Hematopoietic multipotent progenitor cell treated with erythropoietin and hydrocortisone succinate and interleukin-3 and kit ligand, for 15 days (in vitro differentiated cells): ENCODE results near the gene SMYD4.
"Not testable (repeated sequence)": the region's sequence is repeated elsewhere in the genome, so short reads cannot be mapped to it uniquely, and the experiment has no call there.

Experiments used
- DNase-seq: peaks from one replicate; pipeline ENCODE4 v3.0.0-alpha.2; 2015; ENCODE audit warnings: low spot score

SMYD4 gene

GRCh38 chr17:1830288-1830687 lies 586 bp upstream of the SMYD4 start:
- peak; percentile 35 for DNase-seq

GRCh38 chr17:1829216-1829591 lies 498 bp downstream of the SMYD4 start:
- DNase-seq: no peak

GRCh38 chr17:1820528-1821252 lies 9.0 kb downstream of the SMYD4 start:
- DNase-seq: no peak

- no peak for DNase-seq
Measured at GRCh38 chr17:1813088-1813487, 16.6 kb downstream of the SMYD4 start.

- DNase-seq: no peak
Measured at GRCh38 chr17:1810450-1811103, 19.1 kb downstream of the SMYD4 start.

GRCh38 chr17:1809815-1810214 lies 19.9 kb downstream of the SMYD4 start:
- not testable (repeated sequence) for DNase-seq

DNA sequence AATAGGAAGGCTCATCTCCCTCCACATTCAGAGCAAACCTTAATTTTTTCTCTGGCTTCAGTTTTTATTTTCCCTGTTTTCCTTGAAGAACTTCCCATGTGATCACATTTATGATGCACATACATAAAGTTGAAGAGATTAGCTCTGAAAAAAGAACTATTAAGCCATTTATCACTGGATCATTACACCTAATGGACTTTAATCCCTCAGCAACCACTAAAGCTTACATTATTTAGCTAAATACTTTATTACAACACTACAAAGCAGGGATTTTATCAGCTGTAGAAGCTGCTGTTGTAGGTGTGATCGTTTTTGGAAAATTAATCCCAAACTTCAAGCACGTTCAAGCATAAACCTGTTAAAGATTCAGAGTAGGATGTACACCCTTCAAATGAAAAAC lies 21.1 kb downstream of the SMYD4 start:
- no peak for DNase-seq

DNA sequence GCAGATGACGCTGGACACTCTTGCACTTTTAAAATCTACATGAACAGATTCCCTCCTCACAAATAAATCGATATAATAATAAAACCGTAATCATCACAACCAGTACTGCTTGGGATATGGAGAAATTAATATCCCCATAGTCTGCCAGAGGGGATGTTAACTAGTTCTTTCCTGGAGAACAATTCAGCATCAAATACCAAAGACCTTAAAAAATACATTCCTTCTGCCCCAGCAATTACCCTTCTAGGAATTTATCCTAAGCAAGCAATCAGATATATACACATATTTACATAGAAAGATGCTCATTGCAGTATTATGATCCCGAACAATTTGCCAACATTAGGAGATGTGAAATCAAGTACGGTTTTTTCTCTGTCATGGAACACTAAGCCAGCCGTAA lies 21.8 kb downstream of the SMYD4 start:
- DNase-seq: no peak

GRCh38 chr17:1803280-1803679 lies 26.4 kb downstream of the SMYD4 start:
- DNase-seq: no peak

GRCh38 chr17:1802429-1802828 lies 27.3 kb downstream of the SMYD4 start:
- no peak for DNase-seq

DNA sequence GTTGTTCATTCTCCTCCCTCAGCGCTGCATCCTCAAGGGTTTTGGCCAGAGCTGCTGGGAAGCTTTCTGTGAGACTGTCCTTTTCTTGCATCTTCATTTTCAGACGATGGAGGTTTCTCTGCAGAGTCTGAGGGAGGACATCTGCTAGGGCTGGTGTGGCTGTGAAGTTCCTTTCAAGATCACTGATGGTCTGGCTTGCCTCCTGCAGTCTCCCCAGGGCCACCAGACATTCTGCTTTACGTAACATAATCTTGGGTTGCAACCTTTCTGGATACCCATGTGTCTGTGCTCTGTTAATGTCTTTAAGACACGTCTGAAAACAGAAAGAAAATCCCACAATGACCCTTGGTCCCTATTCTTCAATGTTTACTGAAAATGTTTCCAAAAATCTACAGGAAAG lies 29.0 kb downstream of the SMYD4 start:
- DNase-seq: no peak

DNA sequence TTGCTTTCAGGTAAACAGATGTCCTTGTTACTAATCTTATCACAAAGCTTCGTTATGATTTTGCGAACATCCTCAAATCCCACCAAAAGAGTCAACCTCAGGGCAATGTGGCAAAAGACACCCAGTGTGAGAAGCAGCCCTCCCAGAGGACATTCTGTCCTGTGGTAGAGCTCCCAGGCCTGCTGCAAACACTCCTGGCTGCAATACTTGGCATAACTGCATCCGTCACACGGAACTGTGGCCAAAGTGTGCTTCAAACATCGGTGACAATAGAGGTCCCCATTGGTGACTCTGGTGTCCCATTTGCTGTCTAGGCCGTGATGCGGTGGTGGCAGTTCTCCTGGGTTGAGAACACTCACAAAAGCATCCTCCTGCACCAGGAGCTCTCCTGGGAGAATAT lies 29.5 kb downstream of the SMYD4 start:
- no peak for DNase-seq

- DNase-seq: not testable (repeated sequence)
Measured at GRCh38 chr17:1797846-1798245, 31.9 kb downstream of the SMYD4 start.

DNA sequence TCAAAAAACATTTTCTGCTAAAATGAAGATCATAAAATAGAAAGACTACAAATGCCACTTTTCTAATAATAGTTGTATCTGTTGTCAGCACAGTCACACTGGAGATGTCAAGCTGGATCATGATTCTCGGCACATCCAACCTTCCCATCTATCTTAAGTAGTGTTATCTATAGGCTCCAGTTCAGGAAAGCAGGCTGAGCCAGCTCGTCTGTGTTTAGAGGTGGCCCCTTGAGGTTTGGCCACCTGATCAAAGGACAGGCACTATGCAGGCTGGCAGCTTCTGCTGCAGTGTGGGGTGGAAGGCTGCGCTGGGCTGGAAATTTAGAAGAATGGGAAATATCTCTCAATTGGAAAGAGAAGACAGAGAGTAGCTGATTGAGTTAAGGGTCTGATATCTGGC lies 32.4 kb downstream of the SMYD4 start:
- DNase-seq: no peak

DNA sequence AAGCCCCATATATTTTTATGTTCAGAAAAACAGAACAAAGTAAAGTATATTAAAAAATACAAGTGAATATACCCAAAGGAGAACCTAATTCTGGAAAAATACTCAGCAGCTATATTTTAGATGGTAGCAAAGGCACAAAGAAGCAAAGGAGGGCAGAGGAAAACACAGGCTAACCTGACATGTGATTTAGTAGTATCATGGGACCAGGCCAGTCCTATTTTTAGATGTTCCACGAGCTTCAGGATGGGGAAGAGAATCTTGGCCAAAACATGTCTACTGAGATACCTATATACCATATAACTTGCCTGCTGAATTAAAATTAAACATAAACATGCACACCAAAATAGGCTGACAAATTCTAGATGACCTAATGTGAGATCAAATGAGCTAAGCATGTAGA lies 32.9 kb downstream of the SMYD4 start:
- DNase-seq: no peak

GRCh38 chr17:1793447-1793806 lies 36.3 kb downstream of the SMYD4 start:
- no peak for DNase-seq

DNA sequence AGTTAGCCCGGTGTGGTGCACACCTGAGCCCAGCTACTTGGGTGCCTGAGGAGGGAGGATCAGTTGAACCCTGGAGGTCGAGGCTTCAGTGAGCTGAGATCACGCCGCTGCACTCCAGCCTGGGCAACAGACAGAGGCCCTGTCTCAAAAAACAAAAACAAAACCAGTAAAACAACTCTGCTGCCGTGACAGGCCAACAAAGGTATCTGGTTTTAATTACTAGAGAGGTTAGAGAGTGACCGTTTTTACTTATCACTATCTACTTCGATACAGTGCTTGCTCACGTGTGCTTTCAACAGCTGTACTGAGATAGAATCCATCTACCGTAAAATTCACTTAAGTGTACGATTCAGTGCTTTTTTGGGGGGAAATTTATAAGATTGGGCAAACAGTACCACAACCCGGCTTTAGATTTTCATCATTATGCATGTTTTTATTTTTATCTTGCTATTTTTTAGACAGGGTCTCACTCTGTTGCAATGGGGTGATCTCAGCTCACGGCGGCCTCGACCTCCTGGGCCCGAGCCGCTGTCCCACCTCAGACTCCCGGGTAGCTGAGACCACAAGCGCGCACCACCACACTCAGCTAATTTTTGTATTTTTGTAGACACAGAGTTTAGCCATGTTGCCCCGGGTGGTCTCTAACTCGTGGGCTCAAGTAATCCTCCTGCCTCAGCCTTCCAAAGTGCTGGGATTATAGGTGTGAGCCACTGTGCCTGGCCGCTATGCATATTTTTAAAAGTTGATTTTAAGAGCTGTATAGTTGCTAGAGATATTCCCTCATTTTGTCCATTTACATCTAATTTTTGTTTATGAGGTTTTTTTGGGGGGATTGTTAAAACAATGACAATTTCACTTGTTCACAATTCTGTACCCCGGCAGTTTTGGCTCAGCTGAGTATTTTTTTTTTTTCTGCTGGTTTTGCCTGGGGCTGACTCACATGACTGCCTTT lies 36.9 kb downstream of the SMYD4 start:
- no peak for DNase-seq

- DNase-seq: no peak
Measured at GRCh38 chr17:1789936-1790335, 39.8 kb downstream of the SMYD4 start.

- no peak for DNase-seq
Measured at GRCh38 chr17:1787301-1787902, 42.3 kb downstream of the SMYD4 start.

GRCh38 chr17:1786708-1787107 lies 43.0 kb downstream of the SMYD4 start:
- no peak for DNase-seq

GRCh38 chr17:1785930-1786329 lies 43.8 kb downstream of the SMYD4 start:
- no peak for DNase-seq

DNA sequence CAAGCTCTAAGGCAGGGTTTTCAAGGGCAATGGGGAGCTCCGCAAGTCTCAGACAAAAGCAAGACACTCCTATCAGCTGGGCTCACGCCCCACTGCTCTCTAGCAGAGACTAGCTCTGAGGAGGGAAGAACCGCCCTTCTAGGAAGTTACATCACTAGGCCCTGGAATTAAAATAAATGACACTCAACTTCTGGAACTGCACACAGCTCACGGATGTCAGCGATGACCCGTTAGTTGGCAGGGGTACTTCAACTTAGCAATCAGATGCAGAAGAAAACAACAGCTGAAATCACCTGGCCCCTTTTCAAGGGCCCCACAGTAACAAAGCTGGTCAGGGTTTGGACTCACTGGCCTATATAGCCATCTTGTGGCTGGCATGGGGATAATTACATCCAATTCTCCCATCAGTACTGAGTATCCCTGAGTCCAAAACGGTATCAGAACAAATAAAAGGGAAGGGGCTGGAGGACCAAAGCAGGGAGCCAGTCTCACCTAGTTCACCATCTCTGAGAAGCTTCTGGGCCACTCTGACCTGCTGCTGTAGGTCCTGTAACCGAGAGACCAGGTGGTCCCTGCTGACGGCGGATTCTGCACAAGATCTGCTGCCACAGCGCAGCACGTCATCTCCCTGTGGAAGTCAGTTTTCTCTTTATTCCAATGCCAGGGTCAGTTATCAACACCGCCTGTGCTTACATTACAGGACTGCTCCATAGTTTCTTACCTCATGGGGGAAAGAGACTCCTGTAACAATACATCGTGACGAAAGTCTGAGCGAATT lies 45.7 kb downstream of the SMYD4 start:
- peak; percentile 89 for DNase-seq
